Esophagus muscularis mucosa (tissue), 4 donors: Measurements from ENCODE around the gene PRKCE.

ENCODE experiments used
- CTCF ChIP-seq, 3 experiments: fragments of 200-600 bp in 2 of 3; fragments of 450-650 bp in 1 of 3; sonication (generic) in 2 of 3; IDR thresholded peaks; one replicate each; pipeline ENCODE4 v1.5.1; 2017 to 2019; ENCODE audit warnings: antibody characterized with exemption in 3 of 3, mild to moderate bottlenecking in 2 of 3, moderate library complexity in 1 of 3
- EP300 ChIP-seq: sonication (generic); formaldehyde crosslinking; IDR thresholded peaks from one replicate; pipeline ENCODE4 v1.6.1; 2017; ENCODE audit warnings: antibody characterized with exemption
- POLR2A ChIP-seq: fragments of 450-650 bp; IDR thresholded peaks from one replicate; pipeline ENCODE4 v1.6.1; 2017; ENCODE audit warnings: antibody characterized with exemption, moderate library complexity, mild to moderate bottlenecking, low read depth
- POLR2AphosphoS5 ChIP-seq, 2 donors: sonication (generic); formaldehyde crosslinking; IDR thresholded peaks; one replicate each; pipeline ENCODE4 v1.6.1; 2017; ENCODE audit warnings: antibody characterized with exemption in 2 of 2

GRCh38 chr2:45713591-45713990 lies 62.1 kb downstream of the PRKCE start:
- TF ChIP-seq CTCF (IDR thresholded peaks at IDR 0.05) (no peak), POLR2A (no peak), POLR2AphosphoS5 (IDR thresholded peaks at IDR 0.05) (no peak), EP300 (no peak)
